OCI-LY7 (cell line): ENCODE data around the gene GLP1R. TPM values are rescaled to one million over a fixed set of nuclear protein-coding genes. Genes with fewer than 3 reads are reported as not detected.

Experiments used
- BruUV-seq: library from RNA; stranded (reverse); fragments of 400-500 nt; replicated peaks from 2 replicates; lab custom pipeline; 2021; lab: Mats Ljungman, UMichigan
- CTCF ChIA-PET: fragments of 300-600 bp; sonication (Branson Sonifier 250); formaldehyde crosslinking; loops from one replicate; lab custom pipeline; 2022; ENCODE audit warnings: antibody characterized with exemption; ENCODE audit not compliant: unreplicated experiment; lab: Charles Lee
- POLR2A ChIA-PET: fragments of 300-600 bp; sonication (Branson Sonifier 250); formaldehyde crosslinking; loops from one replicate; lab custom pipeline; 2022; ENCODE audit warnings: antibody characterized with exemption; lab: Charles Lee
- DNase-seq: peaks from one replicate; pipeline ENCODE4 v3.0.0-alpha.2; 2015; ENCODE audit warnings: low spot score
- H2AFZ ChIP-seq: fragments of 200-600 bp; sonication (generic), shearing (Covaris generic); 2 replicates; pipeline ENCODE4 v1.6.1; 2014; ENCODE audit warnings: mild to moderate bottlenecking, antibody characterized with exemption, low read length, moderate library complexity
- H3K27ac ChIP-seq: fragments of 200-600 bp; sonication (generic); 2 replicates; pipeline ENCODE4 v1.5.1; 2014; ENCODE audit warnings: mixed run types, low read depth, mild to moderate bottlenecking, moderate library complexity, low read length, inconsistent platforms; ENCODE audit not compliant: poor library complexity, severe bottlenecking
- H3K36me3 ChIP-seq: fragments of 200-600 bp; sonication (generic); 2 replicates; pipeline ENCODE4 v1.6.1; 2014; ENCODE audit warnings: mild to moderate bottlenecking, antibody characterized with exemption, low read length, moderate library complexity, mixed read lengths; ENCODE audit not compliant: insufficient read depth
- H3K4me1 ChIP-seq: fragments of 200-600 bp; sonication (generic); 2 replicates; pipeline ENCODE4 v1.5.1; 2014; ENCODE audit warnings: mild to moderate bottlenecking, low read length; ENCODE audit not compliant: insufficient read depth, poor library complexity, severe bottlenecking
- H3K4me2 ChIP-seq: fragments of 200-600 bp; sonication (generic); 2 replicates; pipeline ENCODE4 v1.6.1; 2014; ENCODE audit warnings: mild to moderate bottlenecking, low read length
- H3K4me3 ChIP-seq: fragments of 200-600 bp; sonication (generic); 2 replicates; pipeline ENCODE4 v1.5.1; 2014; ENCODE audit warnings: mild to moderate bottlenecking, low read depth, low read length; ENCODE audit not compliant: poor library complexity, severe bottlenecking
- H3K79me2 ChIP-seq: fragments of 200-600 bp; sonication (generic); 2 replicates; pipeline ENCODE4 v1.6.1; 2016; ENCODE audit warnings: low read depth, mild to moderate bottlenecking, low read length, moderate library complexity, mixed read lengths; ENCODE audit not compliant: insufficient read depth
- H3K9me2 ChIP-seq: fragments of 200-600 bp; sonication (generic); 2 replicates; pipeline ENCODE4 v1.6.1; 2016; ENCODE audit warnings: mild to moderate bottlenecking, low read length, mixed read lengths; ENCODE audit not compliant: insufficient read depth
- H3K9me3 ChIP-seq: fragments of 200-600 bp; sonication (generic); 2 replicates; pipeline ENCODE4 v1.6.1; 2014; ENCODE audit warnings: mild to moderate bottlenecking, mixed run types, low read length, mixed read lengths
- H4K20me1 ChIP-seq: fragments of 200-600 bp; sonication (generic); 2 replicates; pipeline ENCODE4 v1.6.1; 2014; ENCODE audit warnings: mild to moderate bottlenecking, antibody characterized with exemption, low read length, moderate library complexity, mixed read lengths; ENCODE audit not compliant: insufficient read depth
- EZH2phosphoT487 ChIP-seq: fragments of 200-600 bp; sonication (generic); IDR thresholded peaks from 2 replicates; pipeline ENCODE4 v1.6.1; 2018; ENCODE audit warnings: low read depth, borderline replicate concordance, mild to moderate bottlenecking, mixed run types, antibody characterized with exemption, low read length, moderate library complexity, mixed read lengths
- intact Hi-C: fragments of 100-400 bp; cut with micrococcal nuclease; formaldehyde crosslinking; loops from one replicate; pipeline ENCODE4 v1.10.0; 2022; ENCODE audit not compliant: unreplicated experiment
- total RNA-seq, 2 experiments: library from RNA; depleted of rRNA in 1 of 2; stranded (reverse); fragments of >200 nt in 1 of 2; shearing (Covaris generic) in 1 of 2; gene quantifications; 2 replicates each; pipeline ENCODE4 v1.2.3, GENCODE V29; 2014 to 2022
- TF ChIP-seq, protein P1 (sequence below): fragments of 200-600 bp; sonication (generic); conservative IDR thresholded peaks from 2 replicates; pipeline ENCODE4 v1.5.1; 2014; ENCODE audit warnings: mild to moderate bottlenecking, antibody characterized with exemption, low read length, moderate library complexity, mixed read lengths

Gene GLP1R
- total RNA-seq, 2 experiments from 2014 or later = not detected

DNA sequence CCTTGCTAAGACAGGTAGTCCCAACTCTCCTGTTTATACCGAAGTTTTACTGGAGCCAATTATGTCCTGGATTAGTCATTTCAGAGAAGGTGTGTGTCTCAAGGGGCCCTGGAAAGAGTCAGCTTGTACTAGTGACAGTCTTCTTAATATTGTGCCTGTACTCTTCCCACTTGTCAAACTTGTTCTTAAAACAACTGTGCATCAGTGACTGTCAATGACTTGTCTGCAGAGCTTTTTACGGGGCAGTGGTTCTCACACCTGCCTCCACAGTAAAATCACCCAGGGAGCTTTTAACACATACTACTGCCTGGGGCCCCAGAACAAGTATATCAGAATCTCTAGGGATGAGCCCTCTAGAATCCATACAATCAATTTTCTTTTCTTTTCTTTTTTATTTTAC, 28.4 kb upstream of the GLP1R start:
- Histone ChIP-seq H3K4me1 (no peaks in the 10 kb centered on the region), H3K9me3 (no peaks in the 10 kb centered on the region), H2AFZ (no peak overlapping the region), H3K79me2 (no peaks in the 10 kb centered on the region), H3K4me3 (no peak overlapping the region), H3K27ac (no peak overlapping the region), H3K4me2 (no peak overlapping the region), H3K36me3 (no peaks in the 10 kb centered on the region), H3K9me2 (no peaks in the 10 kb centered on the region), H4K20me1 (no peaks in the 10 kb centered on the region)
- DNase-seq = no peak
- intact Hi-C loops = no loop called here
- TF ChIP-seq, protein P1, sequence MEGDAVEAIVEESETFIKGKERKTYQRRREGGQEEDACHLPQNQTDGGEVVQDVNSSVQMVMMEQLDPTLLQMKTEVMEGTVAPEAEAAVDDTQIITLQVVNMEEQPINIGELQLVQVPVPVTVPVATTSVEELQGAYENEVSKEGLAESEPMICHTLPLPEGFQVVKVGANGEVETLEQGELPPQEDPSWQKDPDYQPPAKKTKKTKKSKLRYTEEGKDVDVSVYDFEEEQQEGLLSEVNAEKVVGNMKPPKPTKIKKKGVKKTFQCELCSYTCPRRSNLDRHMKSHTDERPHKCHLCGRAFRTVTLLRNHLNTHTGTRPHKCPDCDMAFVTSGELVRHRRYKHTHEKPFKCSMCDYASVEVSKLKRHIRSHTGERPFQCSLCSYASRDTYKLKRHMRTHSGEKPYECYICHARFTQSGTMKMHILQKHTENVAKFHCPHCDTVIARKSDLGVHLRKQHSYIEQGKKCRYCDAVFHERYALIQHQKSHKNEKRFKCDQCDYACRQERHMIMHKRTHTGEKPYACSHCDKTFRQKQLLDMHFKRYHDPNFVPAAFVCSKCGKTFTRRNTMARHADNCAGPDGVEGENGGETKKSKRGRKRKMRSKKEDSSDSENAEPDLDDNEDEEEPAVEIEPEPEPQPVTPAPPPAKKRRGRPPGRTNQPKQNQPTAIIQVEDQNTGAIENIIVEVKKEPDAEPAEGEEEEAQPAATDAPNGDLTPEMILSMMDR = no peak
- no peak for TF ChIP-seq EZH2phosphoT487
- CTCF ChIA-PET = no interaction called here
- BruUV-seq = no TSS peak
- POLR2A ChIA-PET = no interaction called here

DNA sequence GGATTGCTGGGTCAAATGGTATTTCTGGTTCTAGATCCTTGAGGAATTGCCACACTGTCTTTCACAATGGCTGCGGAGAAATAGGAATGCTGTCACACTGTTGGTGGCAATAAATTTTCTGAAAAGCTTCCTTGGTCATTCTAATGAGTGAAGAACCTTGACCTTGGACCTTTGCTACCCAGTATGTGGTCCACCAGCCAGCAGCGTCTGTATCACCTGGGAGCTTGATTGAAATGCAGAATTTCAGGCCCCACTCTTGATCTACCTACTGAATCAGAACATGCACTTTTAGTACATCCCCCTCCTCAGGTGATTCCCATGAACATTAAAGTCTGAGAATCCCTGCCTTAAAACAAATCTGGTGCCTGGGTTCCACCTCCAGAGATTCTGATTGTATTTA, 27.5 kb upstream of the GLP1R start:
- ChIA-PET POLR2A (interaction anchor here (0.6 kb wide), 1 partner anchor 390 kb away, joined by 4 read pairs; no protein-coding TSS in a partner anchor), CTCF (no interaction called here)
- intact Hi-C loops = no loop called here
- H3K4me1 ChIP-seq = no peaks in the 10 kb centered on the region
- no peaks in the 10 kb centered on the region for H3K79me2 ChIP-seq
- BruUV-seq = no TSS peak
- no peak for DNase-seq
- H3K36me3 ChIP-seq = no peaks in the 10 kb centered on the region
- no peak overlapping the region for H3K27ac ChIP-seq
- no peak overlapping the region for H2AFZ ChIP-seq
- no peaks in the 10 kb centered on the region for H3K9me2 ChIP-seq
- H3K4me2 ChIP-seq = no peak overlapping the region
- no peaks in the 10 kb centered on the region for H4K20me1 ChIP-seq
- no peak for TF ChIP-seq EZH2phosphoT487
- TF ChIP-seq, protein P1 = no peak
- no peak overlapping the region for H3K4me3 ChIP-seq
- no peaks in the 10 kb centered on the region for H3K9me3 ChIP-seq

DNA sequence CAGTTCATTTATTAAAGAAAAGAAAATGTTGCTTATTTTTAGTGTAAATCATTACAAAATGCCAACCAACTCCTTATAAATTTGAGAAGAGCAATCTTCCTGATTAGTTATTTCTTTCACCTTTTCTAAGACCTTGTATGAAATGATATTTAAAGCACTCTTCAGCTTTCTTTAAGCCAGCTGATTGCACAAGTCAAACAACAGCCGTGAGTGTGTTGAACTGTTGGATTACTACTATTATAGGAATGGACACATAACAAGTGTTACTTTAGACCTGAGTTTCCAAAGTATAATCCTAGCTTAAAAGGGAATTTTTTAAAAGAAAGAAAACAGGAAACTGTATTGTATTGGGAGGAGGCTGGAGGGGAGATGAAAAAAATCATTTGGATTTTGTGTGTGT, 26.8 kb upstream of the GLP1R start:
- intact Hi-C loops = no loop called here
- H3K4me3 ChIP-seq = no peak overlapping the region
- H3K36me3 ChIP-seq = no peaks in the 10 kb centered on the region
- ChIA-PET POLR2A (no interaction called here), CTCF (no interaction called here)
- no peak overlapping the region for H3K4me2 ChIP-seq
- H3K4me1 ChIP-seq = no peaks in the 10 kb centered on the region
- no peaks in the 10 kb centered on the region for H3K79me2 ChIP-seq
- no peak overlapping the region for H2AFZ ChIP-seq
- no TSS peak for BruUV-seq
- TF ChIP-seq, protein P1 = no peak
- TF ChIP-seq EZH2phosphoT487 = no peak
- H3K9me3 ChIP-seq = no peaks in the 10 kb centered on the region
- DNase-seq = no peak
- H3K27ac ChIP-seq = no peak overlapping the region
- H4K20me1 ChIP-seq = no peaks in the 10 kb centered on the region
- H3K9me2 ChIP-seq = no peaks in the 10 kb centered on the region
